Amniotic stem cell (primary cell): ENCODE measurements around the gene HIRA.

Experiments
- DNase-seq: peaks from one replicate; lab custom pipeline; 2025; lab: John Stamatoyannopoulos, UW

Gene HIRA, protein sequence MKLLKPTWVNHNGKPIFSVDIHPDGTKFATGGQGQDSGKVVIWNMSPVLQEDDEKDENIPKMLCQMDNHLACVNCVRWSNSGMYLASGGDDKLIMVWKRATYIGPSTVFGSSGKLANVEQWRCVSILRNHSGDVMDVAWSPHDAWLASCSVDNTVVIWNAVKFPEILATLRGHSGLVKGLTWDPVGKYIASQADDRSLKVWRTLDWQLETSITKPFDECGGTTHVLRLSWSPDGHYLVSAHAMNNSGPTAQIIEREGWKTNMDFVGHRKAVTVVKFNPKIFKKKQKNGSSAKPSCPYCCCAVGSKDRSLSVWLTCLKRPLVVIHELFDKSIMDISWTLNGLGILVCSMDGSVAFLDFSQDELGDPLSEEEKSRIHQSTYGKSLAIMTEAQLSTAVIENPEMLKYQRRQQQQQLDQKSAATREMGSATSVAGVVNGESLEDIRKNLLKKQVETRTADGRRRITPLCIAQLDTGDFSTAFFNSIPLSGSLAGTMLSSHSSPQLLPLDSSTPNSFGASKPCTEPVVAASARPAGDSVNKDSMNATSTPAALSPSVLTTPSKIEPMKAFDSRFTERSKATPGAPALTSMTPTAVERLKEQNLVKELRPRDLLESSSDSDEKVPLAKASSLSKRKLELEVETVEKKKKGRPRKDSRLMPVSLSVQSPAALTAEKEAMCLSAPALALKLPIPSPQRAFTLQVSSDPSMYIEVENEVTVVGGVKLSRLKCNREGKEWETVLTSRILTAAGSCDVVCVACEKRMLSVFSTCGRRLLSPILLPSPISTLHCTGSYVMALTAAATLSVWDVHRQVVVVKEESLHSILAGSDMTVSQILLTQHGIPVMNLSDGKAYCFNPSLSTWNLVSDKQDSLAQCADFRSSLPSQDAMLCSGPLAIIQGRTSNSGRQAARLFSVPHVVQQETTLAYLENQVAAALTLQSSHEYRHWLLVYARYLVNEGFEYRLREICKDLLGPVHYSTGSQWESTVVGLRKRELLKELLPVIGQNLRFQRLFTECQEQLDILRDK

DNA sequence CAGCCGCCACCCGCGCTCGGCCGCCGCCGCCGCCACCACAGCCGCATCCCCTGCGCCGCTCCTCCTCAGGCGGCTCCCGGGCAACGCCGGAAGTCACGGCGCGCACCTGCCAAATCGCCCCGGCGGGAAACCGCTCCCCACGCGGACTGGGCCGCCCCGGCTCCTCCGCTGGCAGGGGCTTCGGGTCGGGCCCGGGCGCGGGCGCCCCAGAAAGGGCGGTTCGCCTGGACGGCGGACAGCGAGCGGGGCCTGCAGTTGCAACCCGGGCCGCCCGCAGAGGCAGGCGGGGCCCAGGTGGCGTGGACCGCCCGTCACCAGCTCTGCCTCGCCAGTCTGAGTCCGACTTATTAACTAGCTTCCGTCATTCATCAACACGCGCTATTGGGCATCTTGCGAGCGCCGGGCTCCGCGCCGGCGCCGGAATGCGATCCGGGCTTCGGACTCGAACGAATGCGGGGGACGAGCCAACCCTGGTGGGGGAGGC, at the start of gene HIRA:
HIRA (minus strand) TSS at position 85 of the 484 bp plus-strand sequence. CDS start 257 bp downstream, outside the sequence.
- DNase-seq: no peak

DNA sequence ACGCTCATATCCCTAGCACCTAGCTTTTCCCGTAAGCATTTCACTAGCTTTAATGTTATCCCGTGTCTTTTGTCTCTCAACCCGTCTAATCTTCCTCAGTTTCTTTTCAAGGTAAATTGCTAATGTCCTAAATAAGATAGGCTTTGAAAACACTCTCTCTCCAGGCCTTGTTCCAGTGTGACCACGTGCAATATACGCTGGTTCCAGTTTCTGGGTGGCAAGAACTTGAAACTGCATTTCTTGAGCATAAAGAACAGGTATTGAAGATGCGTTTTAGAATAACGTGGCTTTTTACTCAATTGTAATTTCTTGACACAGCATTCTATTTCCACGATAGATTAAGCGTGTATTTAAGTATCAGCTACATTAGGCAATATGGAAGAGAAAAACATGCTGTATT, 49.3 kb upstream of the HIRA start:
- DNase-seq: no peak

DNA sequence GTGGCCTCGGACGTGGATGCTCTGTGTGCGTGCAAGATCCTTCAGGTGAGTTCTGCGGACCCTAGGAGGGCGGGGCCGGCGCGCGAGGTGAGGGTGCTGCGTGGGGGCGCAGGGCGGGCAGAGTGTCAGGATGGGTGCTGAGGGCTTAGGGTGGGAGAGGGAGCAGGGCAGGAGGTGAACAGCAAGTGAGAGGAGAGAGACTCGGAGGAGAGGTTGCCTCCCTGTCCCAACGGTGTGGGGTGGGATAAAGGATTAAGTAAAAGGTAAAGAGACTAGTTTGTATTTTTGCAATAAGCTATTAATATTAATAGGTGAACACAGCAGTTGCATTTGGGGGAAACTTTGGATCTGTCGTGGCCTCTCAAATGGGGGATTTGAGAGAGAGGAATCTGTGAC, 48.6 kb upstream of the HIRA start:
- DNase-seq: no peak

DNA sequence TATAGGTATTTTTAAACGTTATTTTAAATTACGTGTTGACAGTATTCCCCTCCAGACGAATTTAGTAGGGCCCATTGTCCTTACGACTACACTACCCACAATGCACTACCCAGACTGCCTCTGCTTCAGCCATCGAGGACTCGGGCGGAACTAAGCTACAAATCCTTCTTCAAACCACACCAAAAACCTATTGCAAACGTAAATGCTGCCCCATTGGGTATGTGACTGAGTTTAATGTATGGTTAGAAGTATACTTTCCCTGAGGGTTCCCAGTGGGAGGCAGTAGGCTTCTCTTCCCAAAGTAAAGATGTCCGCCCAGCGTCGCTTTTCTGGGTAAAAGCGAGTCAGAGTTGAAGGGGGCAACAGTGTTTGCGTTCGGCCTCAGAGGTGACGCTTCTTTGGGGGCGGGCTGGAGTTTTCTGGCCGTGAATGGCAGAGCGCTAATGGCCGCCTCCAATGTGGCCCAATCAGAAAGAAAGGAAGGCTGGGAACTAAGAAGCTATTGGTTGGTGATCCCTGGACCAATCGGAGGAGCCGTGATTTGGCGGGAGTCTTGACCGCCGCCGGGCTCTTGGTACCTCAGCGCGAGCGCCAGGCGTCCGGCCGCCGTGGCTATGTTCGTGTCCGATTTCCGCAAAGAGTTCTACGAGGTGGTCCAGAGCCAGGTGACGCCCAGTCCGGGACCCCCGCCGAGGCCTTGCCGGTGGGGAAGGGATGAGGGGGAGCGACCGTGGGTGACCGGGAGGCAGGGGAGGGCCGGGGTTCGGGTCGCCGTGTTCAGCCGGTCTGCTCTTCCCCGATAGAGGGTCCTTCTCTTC, 48.0 kb upstream of the HIRA start, which contains the start of gene CDC45:
CDC45 (plus strand) TSS at position 566 of the 818 bp plus-strand sequence; CDS start at position 615, 49 bp downstream.
- DNase-seq: peak; percentile 97

DNA sequence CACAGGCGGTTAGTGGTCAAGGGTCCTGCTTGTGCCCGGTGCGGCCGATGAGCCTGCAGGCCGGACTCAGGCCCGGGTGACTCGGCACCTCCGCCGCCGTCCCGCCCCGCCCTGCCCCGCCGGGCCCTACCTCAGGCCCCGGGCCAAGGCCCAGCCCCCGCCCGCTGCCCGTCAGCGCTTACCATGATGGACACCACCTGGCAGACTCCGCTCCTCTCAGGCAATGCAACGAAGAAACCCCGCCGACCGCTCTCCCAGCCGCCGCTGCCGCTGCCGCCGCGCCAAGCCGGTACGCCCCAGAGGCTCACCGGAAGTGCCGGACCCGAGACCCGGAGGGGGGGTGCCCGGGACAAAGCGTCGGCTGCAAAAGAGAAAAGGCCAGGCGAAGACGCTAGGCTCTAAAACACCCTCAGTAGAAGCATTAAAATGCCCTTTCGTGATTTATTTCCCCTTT, 47.4 kb upstream of the HIRA start, which contains the start of gene UFD1:
UFD1 (minus strand) TSS at position 293 of the 454 bp plus-strand sequence; CDS start at position 185, 108 bp downstream.
- peak; percentile 53 for DNase-seq

DNA sequence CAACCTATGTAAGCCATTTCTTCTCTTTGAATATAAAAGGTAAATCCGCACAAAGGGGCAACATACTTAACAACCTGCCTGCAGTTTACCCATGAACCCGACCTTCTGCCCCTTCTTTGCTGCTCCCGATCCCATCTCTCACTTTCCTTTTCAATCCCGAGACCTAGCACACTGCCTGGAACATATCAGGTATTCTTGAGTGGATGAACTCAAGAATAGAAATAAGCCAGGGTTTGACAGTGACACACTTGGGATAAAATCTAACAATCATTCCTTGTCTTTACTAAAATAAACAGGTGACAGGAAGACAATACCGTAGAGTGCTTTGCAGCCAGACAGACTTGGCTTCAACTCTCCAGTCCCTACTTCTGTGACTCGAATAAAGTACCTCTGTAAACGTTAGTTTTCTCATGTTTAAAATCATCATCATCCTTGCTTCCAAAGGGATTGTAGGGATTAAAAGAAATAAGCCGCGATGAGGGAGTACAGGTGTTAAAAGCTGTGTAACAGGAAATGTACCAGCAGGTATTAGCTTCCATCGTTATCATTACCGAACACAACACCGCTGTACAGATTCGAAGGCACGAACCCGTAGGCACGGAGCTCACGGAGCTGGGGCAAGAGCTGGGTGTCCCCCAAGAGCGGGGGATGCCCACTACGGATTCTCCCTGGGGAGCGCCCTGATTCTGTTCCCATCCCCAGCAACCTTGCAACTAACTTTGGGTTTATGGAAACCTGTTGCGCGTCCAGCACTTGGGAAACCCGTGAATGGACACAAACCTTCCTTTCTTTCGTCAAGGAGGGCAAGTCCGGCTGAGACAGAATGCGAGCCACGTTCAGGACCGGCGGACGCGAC, 46.7 kb upstream of the HIRA start:
- DNase-seq: no peak

DNA sequence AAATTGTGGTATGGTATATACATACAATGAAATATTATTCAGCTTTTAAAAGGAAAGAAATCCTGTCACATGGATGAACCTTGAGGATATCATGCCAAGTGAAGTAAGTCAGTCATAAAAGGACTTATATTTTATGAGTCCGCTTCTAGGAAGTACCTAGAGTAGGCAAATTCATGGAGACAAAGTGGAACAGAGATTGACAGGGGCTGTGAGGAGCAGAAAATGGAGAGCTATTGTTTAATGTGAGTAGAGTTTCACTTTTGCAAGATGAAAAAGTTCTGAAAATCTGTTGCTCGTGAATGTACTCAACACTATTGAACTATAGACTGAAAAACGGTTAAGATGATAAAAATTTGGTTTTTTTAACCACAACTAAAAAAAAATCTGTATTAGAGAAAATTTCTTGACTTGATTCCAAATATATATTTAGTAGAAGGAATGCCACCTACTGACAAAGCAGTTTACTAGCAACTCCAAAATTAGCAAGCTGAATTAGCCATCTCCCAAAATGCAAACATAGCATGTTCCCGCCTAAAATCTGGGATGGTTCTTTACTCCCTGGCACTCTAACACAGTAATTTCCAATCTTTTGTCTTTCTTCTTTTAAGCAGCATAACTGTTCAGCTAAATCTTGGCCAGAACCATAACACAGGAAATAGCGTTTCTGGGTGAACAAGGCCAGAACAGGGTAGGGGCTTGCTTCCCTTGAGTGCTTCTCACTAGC, 46.0 kb upstream of the HIRA start:
- DNase-seq: no peak

DNA sequence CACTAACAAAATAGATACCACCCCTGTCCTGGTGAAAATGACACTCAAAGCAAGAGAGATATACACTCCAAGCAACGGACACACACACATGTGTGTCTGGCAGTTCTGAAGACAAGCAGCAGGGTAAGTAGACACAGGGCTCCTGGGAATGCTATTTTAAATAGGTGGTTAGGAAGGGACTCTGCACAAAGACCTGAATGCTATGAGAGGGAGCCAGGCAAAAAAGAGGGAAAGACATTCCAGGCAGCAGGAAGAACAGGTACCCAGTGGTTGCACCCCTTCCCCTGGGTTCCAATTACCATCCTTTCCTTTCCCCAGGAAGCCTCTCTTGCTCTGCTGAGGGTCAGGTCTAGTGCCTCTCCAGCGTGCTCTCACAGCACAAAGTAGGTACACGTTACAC, 44.5 kb upstream of the HIRA start:
- no peak for DNase-seq

DNA sequence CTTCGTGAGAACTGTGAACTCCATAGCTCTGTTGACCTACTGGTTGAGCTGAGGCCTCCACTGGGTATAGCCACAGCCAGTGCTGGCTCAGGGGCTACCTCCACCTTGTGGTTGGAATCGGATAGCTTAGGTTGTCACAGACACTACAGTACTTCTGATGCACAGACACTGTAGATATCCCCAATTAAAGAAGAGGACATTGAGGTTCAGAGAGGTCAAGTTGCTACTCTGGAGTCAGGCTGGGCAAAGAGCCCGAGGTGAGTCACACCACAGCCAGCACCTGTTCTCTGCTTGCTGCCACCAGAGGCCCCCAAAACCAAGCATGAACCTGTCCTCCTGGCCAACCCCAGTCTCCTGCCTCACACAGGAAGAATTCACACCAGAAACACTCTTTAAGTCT, 42.0 kb upstream of the HIRA start:
- no peak for DNase-seq

DNA sequence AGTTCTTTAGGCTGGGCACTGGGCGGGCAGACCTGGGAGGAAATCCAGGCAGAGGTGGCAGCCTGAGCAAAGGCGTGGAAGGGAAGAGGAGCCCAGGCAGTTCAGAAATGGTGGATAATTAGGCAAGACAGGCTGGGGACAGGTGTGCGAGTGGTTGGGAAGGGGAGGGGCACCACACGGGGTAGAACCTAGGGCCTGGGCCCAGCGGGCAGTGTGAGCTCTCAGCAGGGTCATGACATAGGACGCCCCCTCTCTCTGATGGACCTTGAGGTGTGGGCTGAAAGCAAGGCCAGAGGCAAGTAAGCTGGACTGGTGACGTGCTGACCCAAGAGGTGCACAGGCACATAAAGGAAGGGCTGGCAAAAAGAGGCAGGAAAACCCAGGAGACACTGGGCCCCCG, 40.7 kb upstream of the HIRA start:
- DNase-seq: no peak

DNA sequence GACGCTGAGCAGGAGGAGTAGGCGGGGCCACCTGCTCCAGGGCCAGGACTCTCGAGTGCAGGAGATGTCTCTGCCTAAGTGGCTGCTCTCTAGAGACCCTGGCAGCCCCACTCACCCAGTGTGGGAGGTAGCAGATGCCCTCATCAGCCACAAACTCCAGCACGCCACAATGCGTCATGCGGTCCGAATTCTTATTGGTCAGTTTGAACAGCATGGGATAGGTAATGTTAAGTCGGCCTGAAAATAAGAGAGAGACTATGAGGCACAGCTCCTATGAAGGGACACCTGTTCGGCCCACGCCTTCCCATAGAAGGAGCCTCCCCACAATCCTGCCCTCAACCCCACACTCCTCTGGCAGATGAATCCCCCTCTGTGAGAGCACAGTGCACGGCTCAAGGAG, 40.0 kb upstream of the HIRA start:
- no peak for DNase-seq

DNA sequence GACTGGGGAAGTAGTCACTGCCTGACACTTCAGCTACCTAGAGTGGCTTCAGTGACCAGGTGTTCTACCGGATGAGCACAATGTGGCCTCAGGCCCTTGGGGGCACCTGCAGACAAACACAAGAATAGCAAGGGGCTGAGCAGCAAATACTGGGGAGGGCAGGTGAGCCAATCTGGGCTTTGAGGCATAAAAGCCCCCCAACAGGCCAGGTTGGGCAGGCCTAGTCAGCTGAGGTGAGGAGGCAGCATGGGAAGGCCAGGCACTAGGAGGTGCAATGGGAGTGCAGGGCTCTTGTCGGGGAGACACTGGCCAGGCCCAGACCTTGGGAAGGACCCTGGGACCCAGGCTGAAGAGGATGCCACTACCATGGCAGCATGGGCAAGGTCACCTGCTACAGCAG, 38.5 kb upstream of the HIRA start:
- DNase-seq: no peak

DNA sequence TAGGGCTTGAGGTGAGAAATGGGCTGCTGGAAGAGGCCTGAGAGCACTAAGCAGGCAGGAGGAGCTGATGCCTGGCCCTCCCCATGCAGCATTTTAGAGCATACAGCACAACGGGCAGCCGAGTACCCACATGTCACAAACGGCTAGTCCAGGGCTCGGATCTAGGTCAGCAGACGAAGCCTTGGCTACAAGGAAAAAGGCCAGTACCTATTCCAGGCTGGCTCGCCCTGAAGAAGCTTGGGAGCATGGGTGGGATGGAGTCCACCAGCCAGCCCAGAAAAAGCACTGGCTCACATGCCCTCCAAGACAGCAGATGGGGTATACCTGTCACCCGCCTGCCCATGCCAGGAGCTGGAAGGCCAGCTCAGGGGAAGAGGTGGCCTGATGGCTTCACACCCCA, 37.9 kb upstream of the HIRA start:
- no peak for DNase-seq

DNA sequence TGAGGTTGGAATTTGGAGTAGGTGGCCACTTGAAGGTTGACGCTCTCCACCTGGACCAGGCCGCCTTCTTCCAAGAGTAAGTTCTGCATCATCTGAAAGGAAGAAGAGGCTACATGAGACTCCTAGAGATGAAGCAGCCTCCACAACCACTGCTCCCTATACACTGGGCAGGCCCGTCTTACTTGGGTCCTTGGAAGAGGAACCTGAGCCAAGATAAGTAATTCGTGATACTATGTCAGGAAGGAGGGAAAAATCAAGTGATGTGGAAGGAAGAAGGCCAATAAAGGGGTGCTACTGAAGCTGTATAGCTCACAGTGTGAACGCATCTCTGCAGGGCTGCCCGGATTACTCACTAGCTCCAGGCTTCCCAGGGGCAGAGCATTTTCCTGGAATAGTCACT, 36.4 kb upstream of the HIRA start:
- DNase-seq: no peak

DNA sequence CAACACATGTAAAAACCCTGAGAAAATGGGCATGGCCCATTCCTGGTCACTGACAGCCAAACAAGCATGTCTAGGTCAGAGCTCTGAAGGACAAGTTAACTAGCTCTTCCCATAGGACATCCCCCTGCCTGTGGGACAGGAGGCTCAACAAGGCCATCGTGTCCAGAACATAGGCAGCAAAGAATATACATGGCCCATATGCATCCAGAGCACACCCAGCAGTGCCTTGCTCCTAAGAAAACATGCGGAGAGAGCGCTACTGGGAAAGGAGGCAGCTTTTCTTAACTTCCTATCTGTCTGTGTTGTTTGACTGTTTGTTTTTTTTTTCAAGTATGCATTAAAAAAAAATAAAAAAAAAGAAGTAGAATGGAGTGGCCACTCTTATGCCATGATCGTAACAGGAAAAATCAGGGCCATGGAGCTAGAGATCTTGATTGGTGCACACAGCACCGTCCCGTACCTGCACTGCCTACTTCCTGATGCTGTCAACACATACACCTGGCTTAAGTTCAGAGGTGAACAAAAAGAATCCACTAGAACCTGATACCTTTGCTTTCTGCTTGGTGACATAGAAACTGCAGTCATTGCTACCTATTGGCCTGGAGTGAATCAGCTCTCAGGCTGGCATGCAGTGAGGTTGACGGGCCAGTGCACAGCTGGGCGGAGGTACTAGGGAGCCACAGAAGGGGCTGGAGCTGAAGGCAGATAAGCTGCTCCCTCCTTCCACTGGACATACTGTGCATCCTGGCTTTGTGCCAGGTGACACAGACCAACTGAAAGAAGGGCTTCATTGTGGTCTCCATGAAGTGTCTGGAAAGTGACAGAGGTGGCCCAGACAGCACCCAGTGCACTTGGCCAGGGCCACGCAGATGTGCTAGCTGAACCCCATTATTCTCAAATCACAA, 35.6 kb upstream of the HIRA start:
- no peak for DNase-seq

DNA sequence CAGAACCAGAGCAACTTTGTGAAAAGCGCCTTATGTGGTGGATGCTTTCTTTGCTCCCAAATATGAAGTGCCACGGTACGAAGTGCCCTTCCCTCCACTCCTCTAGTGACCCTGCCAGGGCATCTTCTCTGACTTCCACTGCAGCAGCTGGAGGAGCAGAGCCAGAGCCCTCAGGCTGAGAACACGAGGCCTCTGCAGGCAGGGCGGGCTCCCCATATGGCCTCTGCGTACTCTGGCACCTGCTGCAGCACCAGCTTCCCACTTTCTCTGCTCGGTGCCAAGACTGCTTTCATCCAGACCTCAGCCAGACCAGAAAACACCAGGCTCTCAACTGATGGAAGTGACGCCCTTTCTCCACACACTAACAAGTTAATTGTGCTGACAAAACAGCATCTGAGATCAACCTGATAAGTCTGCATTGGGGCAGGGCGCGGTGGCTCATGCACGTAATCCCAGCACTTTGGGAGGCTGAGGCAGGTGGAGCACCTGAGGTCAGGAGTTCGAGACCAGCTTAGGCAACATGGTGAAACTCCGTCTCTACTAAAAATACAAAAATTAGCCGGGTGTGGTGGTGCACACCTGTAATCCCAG, 34.7 kb upstream of the HIRA start:
- no peak for DNase-seq

DNA sequence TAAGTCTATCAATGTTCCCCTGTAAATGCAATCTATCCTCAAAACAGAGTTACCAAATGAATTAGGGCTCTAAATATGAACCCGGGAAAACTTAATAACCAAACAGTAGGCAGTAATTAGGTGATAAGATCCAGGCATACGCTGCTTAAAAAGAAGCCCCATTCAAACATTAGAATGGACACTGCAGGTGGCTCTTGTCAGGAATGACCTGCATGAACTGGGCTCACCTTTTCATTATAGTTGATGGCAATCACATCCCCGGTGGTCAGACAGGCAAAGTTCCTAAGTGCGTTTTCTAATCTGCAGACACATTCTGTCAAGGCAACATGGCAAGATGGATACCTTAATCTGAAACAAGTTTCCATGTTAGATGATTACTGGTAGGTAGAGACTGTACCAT, 33.4 kb upstream of the HIRA start:
- DNase-seq: no peak

DNA sequence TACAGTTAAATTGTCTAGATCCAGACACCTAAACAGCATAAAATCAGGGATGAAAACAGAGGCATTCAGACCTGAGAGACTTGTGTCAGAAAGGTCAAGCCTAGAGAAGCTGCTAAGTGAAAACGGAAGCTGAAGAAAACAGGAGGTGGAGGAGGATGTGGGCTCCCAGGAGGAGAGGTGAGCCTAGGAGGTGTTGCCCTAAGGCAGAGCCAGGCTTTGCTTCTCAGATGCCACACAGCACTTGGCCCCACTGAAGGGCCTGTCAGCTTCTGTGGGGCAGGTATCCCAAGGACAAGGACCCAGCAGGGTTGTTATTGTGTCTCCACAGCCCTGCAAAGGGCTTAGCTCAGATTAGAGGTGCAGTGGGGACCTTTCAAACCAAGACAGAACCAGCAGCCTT, 33.0 kb upstream of the HIRA start:
- no peak for DNase-seq
